Measurements from ENCODE around the gene SLF2.
A peak's percentile ranks its signal among the peaks of the same experiment; 100 is the strongest.

SLF2 gene

DNA sequence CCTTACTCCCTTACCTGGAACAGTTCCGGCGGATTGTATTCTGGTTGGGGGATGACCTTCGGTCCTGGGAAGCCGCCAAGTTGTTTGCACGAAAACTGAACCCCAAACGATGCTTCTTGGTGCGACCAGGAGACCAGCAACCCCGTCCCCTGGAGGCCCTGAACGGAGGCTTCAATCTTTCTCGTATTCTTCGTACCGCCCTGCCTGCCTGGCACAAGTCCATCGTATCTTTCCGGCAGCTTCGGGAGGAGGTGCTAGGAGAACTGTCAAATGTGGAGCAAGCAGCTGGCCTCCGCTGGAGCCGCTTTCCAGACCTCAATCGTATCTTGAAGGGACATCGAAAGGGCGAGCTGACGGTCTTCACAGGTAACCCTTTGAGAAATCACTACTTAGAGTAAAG is 76.3 kb downstream of the SLF2 start:
- DNase-seq (ENCODE audit: insufficient read length, low spot score) (no peak), FAIRE-seq (no peak)
- TF ChIP-seq SPI1 (IDR thresholded peaks at IDR 0.05; ENCODE audit: low read depth, low read length) = no peak
- no peak for TF ChIP-seq POLR2AphosphoS5 (IDR thresholded peaks at IDR 0.05; ENCODE audit: low read depth, low read length)
- no peak for TF ChIP-seq PAX5 (IDR thresholded peaks at IDR 0.05; ENCODE audit: insufficient read depth, low read length, severe bottlenecking)
- TF ChIP-seq POU2F2 (IDR thresholded peaks at IDR 0.05; ENCODE audit: low read depth, low read length) = no peak
- no peak for TF ChIP-seq TAF1 (IDR thresholded peaks at IDR 0.05; ENCODE audit: low read depth, low read length)
- no peak for TF ChIP-seq POLR2A (IDR thresholded peaks at IDR 0.05; ENCODE audit: low read depth, low read length)

DNA sequence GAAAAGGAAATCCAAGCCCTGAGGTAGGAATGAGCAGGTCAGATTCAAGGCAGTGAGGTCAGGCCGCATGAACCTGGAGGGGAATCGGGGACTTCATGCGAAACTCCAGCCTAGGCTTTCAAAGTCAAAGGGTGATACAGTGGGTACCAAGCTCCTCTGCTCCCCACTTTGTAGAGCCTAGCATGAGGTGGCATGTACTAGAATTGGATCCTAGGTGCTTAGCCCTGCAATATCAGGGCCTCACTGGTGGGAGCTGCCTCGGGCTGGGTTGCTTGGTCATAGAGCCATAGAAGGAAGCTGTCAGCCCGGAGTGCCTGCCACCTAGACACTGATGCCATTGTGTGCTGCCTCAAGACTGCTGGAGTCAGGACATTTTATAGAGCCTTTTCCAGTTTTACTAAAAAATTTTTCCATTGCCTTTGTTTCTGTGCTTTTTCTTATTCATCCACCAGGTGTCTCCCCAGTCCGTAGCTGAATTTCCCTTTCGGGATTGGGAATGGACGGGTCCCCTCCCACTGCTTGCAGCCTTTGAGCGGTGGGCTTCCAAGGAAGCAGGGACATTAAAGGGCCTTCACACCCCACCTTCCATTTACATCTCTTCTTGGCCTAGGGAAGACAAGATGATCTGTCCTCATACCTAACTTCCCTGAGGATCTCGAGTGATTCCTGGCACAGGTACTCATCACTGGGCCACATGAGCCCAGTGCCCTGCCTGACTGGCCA is 81.4 kb downstream of the SLF2 start:
- no peak for FAIRE-seq

DNA sequence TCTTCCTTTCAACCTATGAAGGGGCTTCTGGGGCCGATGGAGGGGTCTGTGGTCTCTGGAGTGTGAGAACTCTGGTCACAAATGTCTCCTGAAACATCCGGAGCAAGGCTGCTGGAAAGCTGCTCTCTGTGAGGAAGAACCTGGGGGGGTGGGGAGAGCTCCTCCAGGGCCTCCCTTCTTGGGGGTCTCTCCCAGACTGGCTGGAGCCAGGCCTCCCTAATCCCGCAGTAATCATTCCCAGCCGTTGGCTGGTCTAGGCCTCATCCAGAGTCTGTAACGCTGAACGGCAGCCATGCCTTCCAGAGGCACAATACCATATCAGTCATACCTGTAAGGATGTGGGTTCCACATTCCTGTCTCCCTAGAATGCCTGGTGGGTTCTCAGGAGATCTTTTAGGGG is 82.4 kb downstream of the SLF2 start:
- DNase-seq (ENCODE audit: insufficient read length, low spot score) = no peak
- no peak for FAIRE-seq
- TF ChIP-seq POLR2A (IDR thresholded peaks at IDR 0.05; ENCODE audit: low read depth, low read length) = no peak
- TF ChIP-seq POU2F2 (IDR thresholded peaks at IDR 0.05; ENCODE audit: low read depth, low read length) = no peak
- no peak for TF ChIP-seq PAX5 (IDR thresholded peaks at IDR 0.05; ENCODE audit: insufficient read depth, low read length, severe bottlenecking)
- TF ChIP-seq POLR2AphosphoS5 (IDR thresholded peaks at IDR 0.05; ENCODE audit: low read depth, low read length) = no peak
- no peak for TF ChIP-seq SPI1 (IDR thresholded peaks at IDR 0.05; ENCODE audit: low read depth, low read length)
- TF ChIP-seq TAF1 (IDR thresholded peaks at IDR 0.05; ENCODE audit: low read depth, low read length) = no peak

More for the DNA sequence above, 81.4 kb downstream of the SLF2 start:
- no peak for TF ChIP-seq PAX5 (IDR thresholded peaks at IDR 0.05; ENCODE audit: insufficient read depth, low read length, severe bottlenecking)
- no peak for TF ChIP-seq SPI1 (IDR thresholded peaks at IDR 0.05; ENCODE audit: low read depth, low read length)
- TF ChIP-seq TAF1 (IDR thresholded peaks at IDR 0.05; ENCODE audit: low read depth, low read length) = no peak
- TF ChIP-seq POLR2A (IDR thresholded peaks at IDR 0.05; ENCODE audit: low read depth, low read length) = no peak
- TF ChIP-seq POLR2AphosphoS5 (IDR thresholded peaks at IDR 0.05; ENCODE audit: low read depth, low read length) = no peak
- no peak for TF ChIP-seq POU2F2 (IDR thresholded peaks at IDR 0.05; ENCODE audit: low read depth, low read length)
- no peak for DNase-seq (ENCODE audit: insufficient read length, low spot score)

DNA sequence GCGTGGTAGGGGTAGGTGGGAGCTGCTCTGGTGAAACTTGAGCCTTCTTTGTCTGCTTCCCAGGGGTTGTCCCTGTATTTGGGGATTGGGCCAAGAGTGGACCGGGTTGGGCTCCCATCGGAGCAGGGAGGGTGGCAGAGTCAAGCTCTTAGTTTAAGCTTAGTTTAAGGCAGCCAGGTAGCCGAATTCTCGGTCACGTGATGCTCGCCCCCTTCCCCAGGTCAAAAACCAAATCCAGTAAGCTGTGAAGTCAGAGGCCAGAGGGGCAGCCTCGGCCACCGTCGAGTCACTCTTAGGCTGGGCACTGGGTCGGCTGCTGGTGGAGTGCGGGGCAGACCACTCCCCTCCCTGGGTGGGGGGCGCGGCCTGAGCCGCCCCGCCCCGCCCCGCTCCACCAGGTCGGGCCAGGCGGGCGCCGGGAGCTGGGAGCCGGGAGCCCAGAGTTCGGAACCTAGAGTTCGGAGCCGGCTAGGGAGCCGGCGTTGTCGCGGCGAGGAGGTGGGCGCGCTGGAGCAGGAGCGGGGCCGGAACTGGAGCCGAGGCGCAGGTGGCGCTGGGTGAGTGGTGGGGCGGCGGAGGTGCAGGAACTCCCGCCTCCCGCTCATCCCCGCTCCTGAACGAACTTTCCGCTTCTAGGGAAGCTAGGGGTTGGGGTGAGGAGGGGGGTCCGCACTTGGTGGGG is 84.1 kb downstream of the SLF2 start:
- DNase-seq (ENCODE audit: insufficient read length, low spot score) (no peak), FAIRE-seq (peak; percentile 54)
- TF ChIP-seq SPI1 (IDR thresholded peaks at IDR 0.05; ENCODE audit: low read depth, low read length) (no peak), POLR2A (IDR thresholded peaks at IDR 0.05; ENCODE audit: low read depth, low read length) (no peak; the same call in 1 of the 2 replicates), POU2F2 (IDR thresholded peaks at IDR 0.05; ENCODE audit: low read depth, low read length) (no peak), PAX5 (IDR thresholded peaks at IDR 0.05; ENCODE audit: insufficient read depth, low read length, severe bottlenecking) (no peak), TAF1 (IDR thresholded peaks at IDR 0.05; ENCODE audit: low read depth, low read length) (peak; percentile 11; the same call in 1 of the 2 replicates), POLR2AphosphoS5 (IDR thresholded peaks at IDR 0.05; ENCODE audit: low read depth, low read length) (no peak)

DNA sequence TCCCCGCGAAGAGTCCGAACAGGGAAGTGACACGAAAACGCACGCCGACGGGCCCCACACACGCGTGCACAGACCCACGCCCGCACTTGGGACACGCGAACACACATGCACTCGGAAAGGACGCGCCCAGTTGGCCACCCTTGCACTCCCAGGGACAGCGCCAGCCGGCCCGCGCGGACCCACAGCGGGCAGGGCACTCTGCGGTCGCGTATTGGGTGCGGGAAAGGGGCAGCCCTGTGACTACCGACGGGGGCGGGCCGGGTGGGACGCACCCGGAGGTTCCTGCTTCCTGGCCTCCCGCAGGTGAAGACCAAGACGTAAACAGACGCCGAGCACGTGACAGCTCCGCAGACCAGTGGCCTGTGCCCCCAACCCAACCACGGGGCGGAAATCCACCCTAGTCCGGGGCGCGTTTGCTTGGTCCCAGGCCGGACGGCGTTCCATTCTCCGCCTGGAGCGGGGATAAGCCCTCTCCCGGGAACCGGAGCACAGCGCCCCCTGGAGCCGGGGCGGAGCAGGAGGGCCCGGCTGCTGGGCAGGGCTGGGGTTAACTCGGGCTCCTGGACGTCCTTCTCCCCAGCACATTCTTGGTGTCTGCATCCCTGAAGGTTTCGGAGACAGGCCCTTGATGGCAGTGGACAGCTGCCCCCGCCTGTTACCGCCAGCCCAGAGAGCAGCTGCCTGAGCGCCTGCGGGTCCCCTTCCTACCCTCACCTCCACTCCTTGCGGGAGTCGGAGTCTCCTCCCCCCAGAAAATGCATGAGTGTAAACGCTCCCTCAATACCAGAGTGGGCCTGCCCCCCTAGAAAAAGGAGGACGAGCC is 84.8 kb downstream of the SLF2 start:
- DNase-seq (ENCODE audit: insufficient read length, low spot score) (peak; percentile 77), FAIRE-seq (peak; percentile 85)
- TF ChIP-seq TAF1 (IDR thresholded peaks at IDR 0.05; ENCODE audit: low read depth, low read length) = no peak
- 0 out of 2 replicates have a peak, but pooled peaks have one; percentile 36 for TF ChIP-seq POU2F2 (IDR thresholded peaks at IDR 0.05; ENCODE audit: low read depth, low read length)
- TF ChIP-seq PAX5 (IDR thresholded peaks at IDR 0.05; ENCODE audit: insufficient read depth, low read length, severe bottlenecking) = no peak

DNA sequence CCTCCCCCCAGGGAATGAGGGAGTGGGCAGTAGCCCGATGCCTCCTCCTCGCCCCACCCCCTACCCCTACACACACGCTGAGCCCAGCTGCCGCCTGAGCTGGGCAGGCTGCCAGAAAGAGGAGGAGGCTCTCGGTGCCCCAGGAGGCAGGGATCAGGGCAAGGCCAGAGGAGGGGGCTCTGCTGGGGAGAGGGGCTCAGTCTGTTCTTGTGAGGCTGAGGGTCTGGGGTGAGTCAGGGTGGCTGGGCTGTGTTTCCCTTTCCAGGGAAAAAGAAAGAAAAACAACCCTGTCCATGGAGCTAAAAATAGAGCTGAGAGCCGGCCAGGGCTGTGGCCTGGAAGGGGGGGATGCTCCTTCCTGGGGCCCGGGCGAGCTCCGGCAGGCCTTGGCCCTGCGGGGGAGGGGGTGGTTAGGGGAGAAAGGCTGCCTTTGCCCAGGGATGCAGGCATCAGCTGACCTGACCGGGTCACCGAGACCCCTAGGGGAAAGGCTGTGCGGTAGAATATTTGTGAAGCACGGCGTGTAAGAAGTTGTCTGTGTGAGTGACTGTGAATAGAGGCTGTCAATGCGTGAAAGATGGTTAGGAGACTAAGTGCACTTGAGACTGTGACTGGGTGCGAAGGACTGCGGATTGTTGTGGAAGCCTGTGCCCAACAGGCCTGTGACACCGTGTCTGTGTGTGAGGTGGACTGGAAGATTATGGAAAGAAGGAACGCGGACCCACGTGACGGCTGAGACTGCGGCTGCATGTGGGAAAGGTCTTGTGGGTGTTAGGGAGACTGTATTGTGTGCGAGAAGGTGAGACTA is 85.6 kb downstream of the SLF2 start:
- no peak for FAIRE-seq
- DNase-seq (ENCODE audit: insufficient read length, low spot score) = no peak
- no peak for TF ChIP-seq POLR2AphosphoS5 (IDR thresholded peaks at IDR 0.05; ENCODE audit: low read depth, low read length)
- TF ChIP-seq SPI1 (IDR thresholded peaks at IDR 0.05; ENCODE audit: low read depth, low read length) = no peak
- TF ChIP-seq POU2F2 (IDR thresholded peaks at IDR 0.05; ENCODE audit: low read depth, low read length) = no peak
- TF ChIP-seq POLR2A (IDR thresholded peaks at IDR 0.05; ENCODE audit: low read depth, low read length) = no peak
- no peak for TF ChIP-seq PAX5 (IDR thresholded peaks at IDR 0.05; ENCODE audit: insufficient read depth, low read length, severe bottlenecking)
- no peak for TF ChIP-seq TAF1 (IDR thresholded peaks at IDR 0.05; ENCODE audit: low read depth, low read length)

DNA sequence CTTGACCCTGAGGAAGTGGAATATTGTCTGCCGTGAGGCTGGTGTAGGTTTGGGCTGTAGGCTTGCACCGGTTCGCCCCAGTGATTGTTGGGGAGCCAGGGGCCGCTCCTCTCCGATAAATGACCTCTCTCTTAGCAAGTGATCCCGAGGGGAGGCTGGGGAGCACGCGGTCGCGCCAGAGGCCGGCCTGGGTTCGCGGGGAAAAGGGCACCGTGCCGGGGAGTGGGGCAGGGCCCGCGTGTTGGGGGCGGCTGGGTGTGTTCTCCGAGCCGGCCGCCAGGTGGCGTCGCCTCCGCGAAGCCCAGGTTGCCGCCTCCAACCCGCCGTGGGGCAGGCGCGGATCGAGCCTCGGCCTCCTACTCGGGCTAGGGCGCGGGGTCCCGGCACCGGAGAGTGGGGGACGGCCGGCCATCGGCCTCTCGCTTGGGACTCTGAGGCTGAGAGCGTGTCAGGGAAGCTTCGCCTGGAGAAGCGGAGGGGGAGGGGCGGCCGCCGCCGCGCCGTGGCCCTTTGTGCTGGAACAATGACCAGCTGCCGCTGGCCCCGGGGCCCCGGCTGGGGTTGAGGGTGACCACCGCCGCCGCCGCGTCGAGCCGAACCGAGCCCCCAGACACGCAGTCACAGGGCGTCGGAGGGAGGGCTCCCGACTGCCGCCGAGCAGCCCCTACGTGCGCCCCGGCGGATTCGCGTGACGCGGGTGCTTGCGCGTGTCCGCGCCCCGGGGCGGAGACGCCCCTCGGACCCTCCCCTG is 86.4 kb downstream of the SLF2 start:
- peak; percentile 95 for FAIRE-seq
- TF ChIP-seq POU2F2 (IDR thresholded peaks at IDR 0.05; ENCODE audit: low read depth, low read length) (no peak), POLR2A (IDR thresholded peaks at IDR 0.05; ENCODE audit: low read depth, low read length) (no peak), TAF1 (IDR thresholded peaks at IDR 0.05; ENCODE audit: low read depth, low read length) (no peak)
- DNase-seq (ENCODE audit: insufficient read length, low spot score) = peak; percentile 94

DNA sequence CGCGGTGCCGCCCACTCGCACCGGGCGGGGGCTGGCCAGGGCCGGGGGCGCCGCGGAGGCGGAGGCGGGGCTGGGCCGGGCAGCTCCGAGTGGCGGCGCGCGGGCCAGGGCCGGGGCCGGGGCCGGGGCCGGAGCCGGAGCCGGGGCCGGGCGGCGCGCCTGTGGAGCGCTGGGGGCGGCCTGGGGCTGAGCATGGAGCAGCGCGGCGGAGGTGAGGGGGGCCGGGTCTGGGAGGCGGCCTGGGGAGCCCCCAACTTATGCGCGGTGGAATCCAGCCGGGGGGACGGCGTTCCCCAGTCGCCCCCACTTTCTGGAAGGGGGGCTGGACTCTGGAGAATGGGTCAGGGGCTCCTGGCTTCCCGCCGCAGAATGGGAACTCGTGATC is 87.0 kb downstream of the SLF2 start, which contains the start of gene LZTS2:
LZTS2 (plus strand) TSS at position 67 of the 385 bp plus-strand sequence. CDS start 2,731 bp downstream, outside the sequence.
- TF ChIP-seq POLR2A (IDR thresholded peaks at IDR 0.05; ENCODE audit: low read depth, low read length) (no peak), TAF1 (IDR thresholded peaks at IDR 0.05; ENCODE audit: low read depth, low read length) (no peak), POLR2AphosphoS5 (IDR thresholded peaks at IDR 0.05; ENCODE audit: low read depth, low read length) (no peak), PAX5 (IDR thresholded peaks at IDR 0.05; ENCODE audit: insufficient read depth, low read length, severe bottlenecking) (no peak), POU2F2 (IDR thresholded peaks at IDR 0.05; ENCODE audit: low read depth, low read length) (no peak), SPI1 (IDR thresholded peaks at IDR 0.05; ENCODE audit: low read depth, low read length) (no peak)
- no peak for DNase-seq (ENCODE audit: insufficient read length, low spot score)
- no peak for FAIRE-seq
